Measurements from ENCODE around the gene ITGB1BP1. TPM values are rescaled to one million over a fixed set of nuclear protein-coding genes. Genes with fewer than 3 reads are reported as not detected.

The ITGB1BP1 gene
- total and polyA plus RNA-seq, 10 of the 15 experiments (the other 5 are each of a cell fraction or from before 2014, with no cell fraction given) = 50.2 to 273 (median 97.2) TPM

DNA sequence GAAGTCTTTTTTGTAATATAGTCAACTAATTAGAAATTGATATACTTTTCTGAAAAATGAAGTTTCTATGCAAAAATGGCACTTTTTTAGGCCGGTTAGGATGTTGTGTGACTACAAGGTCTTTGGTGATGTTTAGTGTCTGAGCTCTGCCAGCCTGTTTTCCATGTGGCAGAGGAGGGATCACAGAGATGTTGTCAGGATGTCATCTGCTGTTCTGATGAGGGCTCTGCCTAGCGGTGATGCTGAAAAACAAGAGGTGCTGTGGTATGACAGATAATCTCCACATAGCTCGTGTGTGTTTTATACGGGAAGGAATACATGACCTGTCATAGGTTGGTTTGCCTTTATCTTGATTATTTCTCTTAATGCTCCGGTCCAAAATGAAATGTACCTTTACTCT is 39.0 kb upstream of the ITGB1BP1 start (continued):
- TF ChIP-seq, protein P1, sequence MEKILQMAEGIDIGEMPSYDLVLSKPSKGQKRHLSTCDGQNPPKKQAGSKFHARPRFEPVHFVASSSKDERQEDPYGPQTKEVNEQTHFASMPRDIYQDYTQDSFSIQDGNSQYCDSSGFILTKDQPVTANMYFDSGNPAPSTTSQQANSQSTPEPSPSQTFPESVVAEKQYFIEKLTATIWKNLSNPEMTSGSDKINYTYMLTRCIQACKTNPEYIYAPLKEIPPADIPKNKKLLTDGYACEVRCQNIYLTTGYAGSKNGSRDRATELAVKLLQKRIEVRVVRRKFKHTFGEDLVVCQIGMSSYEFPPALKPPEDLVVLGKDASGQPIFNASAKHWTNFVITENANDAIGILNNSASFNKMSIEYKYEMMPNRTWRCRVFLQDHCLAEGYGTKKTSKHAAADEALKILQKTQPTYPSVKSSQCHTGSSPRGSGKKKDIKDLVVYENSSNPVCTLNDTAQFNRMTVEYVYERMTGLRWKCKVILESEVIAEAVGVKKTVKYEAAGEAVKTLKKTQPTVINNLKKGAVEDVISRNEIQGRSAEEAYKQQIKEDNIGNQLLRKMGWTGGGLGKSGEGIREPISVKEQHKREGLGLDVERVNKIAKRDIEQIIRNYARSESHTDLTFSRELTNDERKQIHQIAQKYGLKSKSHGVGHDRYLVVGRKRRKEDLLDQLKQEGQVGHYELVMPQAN (conservative IDR thresholded peaks at IDR 0.05) = no peak

- CTCF ChIA-PET = no interaction called here
- no peak overlapping the region for H3K27ac ChIP-seq (ENCODE audit: control insufficient read depth, insufficient read depth)
- intact Hi-C loops (cut with micrococcal nuclease; ENCODE audit: unreplicated experiment) (no loop called here), in situ Hi-C loops (cut with MboI) (no loop called here)
- no peak for TF ChIP-seq ZNF592 (IDR thresholded peaks at IDR 0.05)
- TF ChIP-seq MYB (IDR thresholded peaks at IDR 0.05; ENCODE audit: borderline replicate concordance, low read depth, low read length) = no peak
- no peak for TF ChIP-seq STAT1 (conservative IDR thresholded peaks at IDR 0.05)
- TF ChIP-seq NR2C1 (IDR thresholded peaks at IDR 0.05) = no peak
- TF ChIP-seq CBFB (IDR thresholded peaks at IDR 0.05; ENCODE audit: low read depth) = no peak
- TF ChIP-seq ELK1 (IDR thresholded peaks at IDR 0.05; ENCODE audit: low read depth, low read length) = no peak
- TF ChIP-seq NFXL1 (IDR thresholded peaks at IDR 0.05; ENCODE audit: borderline replicate concordance) = no peak
- no peak for TF ChIP-seq SREBF1 (IDR thresholded peaks at IDR 0.05; ENCODE audit: low read length)
- TF ChIP-seq SREBF2 (IDR thresholded peaks at IDR 0.05; ENCODE audit: low read length) = no peak
- no peak for TF ChIP-seq TCF7 (IDR thresholded peaks at IDR 0.05; ENCODE audit: borderline replicate concordance)
- no peak for ATAC-seq
- no peaks in the 10 kb centered on the region for H3K9me3 ChIP-seq (replicated peaks; ENCODE audit: control insufficient read depth, insufficient read depth, low read length)
- no peak for DNase-seq (ENCODE audit: low read depth, low spot score)
- SMC1A ChIA-PET (ENCODE audit: uncharacterized antibody, unreplicated experiment) = no interaction called here
- H3K4me1 ChIP-seq (ENCODE audit: control insufficient read depth, insufficient read depth, low read length) = no peaks in the 10 kb centered on the region
- no peak for FAIRE-seq
- no peak overlapping the region for H2AFZ ChIP-seq (ENCODE audit: control insufficient read depth, low read depth, low read length)
- H3K79me2 ChIP-seq (ENCODE audit: control insufficient read depth, insufficient read depth, low read length) = no peaks in the 10 kb centered on the region
- RAD21 ChIA-PET (ENCODE audit: unreplicated experiment) = interaction anchor here (1.0 kb wide), 1 partner anchor 9 kb away, joined by 3 read pairs; no protein-coding TSS in a partner anchor
- H3K9ac ChIP-seq (ENCODE audit: control insufficient read depth, insufficient read depth, low read length) = no peak overlapping the region
- H3K36me3 ChIP-seq (ENCODE audit: control insufficient read depth in 2 of 2, insufficient read depth in 2 of 2, low read length in 1 of 2) = peaks cover under 1 to 24% of the 10 kb centered on the region in 2 experiments; a peak in 2 of 4 replicates
- no peak overlapping the region for H3K4me2 ChIP-seq (ENCODE audit: control insufficient read depth, insufficient read depth)
- 96% methylated on average over 3 of the region's 3 CpGs for WGBS (ENCODE audit: insufficient coverage, insufficient replicate concordance, low lambda C conversion rate, missing lambda C conversion rate)
- BruUV-seq (replicated peaks) = no TSS peak
- H3K4me3 ChIP-seq = no peak overlapping the region
- H4K20me1 ChIP-seq (ENCODE audit: control insufficient read depth, insufficient read depth) = no peaks in the 10 kb centered on the region
- no peaks in the 10 kb centered on the region for H3K27me3 ChIP-seq (replicated peaks in 1 of 2; ENCODE audit: control insufficient read depth in 2 of 2, insufficient read depth in 2 of 2, low read length in 1 of 2)
- POLR2A ChIA-PET = no interaction called here
Measured at GRCh38 chr2:9461079-9461478, 37.8 kb upstream of the ITGB1BP1 start.

Data from GM12878 (cell line).